Lower leg skin (tissue), 3 donors: ENCODE data around the gene MMP17.

Source experiments
- CTCF ChIP-seq, 3 donors: fragments of 450-650 bp; IDR thresholded peaks; one replicate each; pipeline ENCODE4 v1.5.1; 2016; ENCODE audit warnings: antibody characterized with exemption in 3 of 3, mild to moderate bottlenecking in 3 of 3, moderate library complexity in 2 of 3
- POLR2A ChIP-seq, 2 donors: fragments of 450-650 bp; IDR thresholded peaks; one replicate each; pipeline ENCODE4 v1.6.1; 2016 to 2017; ENCODE audit warnings: antibody characterized with exemption in 2 of 2, mild to moderate bottlenecking in 1 of 2, moderate library complexity in 1 of 2

- TF ChIP-seq CTCF (IDR thresholded peaks at IDR 0.05), result no peak
- no peak for TF ChIP-seq POLR2A (IDR thresholded peaks at IDR 0.05)
Measured at GRCh38 chr12:131867891-131868675, 39.9 kb downstream of the MMP17 start.
